NCI-H526 (cell line): ENCODE measurements around the gene ATP5F1E.

Experiments used
- DNase-seq, 2 experiments: peaks; one replicate each; lab custom pipeline; 2025; lab: John Stamatoyannopoulos, UW

Gene ATP5F1E

DNA sequence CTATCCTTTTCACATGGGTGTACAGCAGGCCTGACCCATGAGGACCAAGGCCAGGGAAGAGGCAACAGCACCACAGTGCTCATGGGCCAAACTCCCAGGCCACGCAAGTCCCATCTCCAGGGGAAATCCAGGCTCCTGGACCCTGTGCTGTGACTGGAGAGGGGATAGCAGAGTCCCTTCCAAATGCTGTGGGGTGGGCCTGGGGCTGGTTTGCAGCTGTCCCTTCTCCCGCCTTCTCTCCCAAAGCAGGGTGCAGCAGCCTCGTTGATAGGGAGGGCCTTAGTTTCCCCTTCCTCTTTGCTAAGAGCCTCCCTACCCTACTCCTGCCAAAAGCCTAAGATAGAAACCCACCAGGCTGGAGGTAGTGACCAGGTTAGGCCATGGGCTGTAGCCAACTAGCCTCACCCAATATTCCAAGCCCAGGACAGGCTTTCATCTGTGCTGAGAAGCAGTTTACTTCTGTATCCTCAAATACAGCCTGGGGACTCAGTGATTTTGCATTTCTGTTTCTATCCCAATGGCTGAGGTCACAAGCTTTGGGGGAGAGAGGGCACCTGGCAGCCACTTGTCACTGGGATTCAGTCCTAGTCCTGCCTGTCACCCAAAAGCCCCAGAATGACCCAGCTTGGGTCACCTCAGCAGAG, 26.5 kb downstream of the ATP5F1E start:
- DNase-seq, result no peak

DNA sequence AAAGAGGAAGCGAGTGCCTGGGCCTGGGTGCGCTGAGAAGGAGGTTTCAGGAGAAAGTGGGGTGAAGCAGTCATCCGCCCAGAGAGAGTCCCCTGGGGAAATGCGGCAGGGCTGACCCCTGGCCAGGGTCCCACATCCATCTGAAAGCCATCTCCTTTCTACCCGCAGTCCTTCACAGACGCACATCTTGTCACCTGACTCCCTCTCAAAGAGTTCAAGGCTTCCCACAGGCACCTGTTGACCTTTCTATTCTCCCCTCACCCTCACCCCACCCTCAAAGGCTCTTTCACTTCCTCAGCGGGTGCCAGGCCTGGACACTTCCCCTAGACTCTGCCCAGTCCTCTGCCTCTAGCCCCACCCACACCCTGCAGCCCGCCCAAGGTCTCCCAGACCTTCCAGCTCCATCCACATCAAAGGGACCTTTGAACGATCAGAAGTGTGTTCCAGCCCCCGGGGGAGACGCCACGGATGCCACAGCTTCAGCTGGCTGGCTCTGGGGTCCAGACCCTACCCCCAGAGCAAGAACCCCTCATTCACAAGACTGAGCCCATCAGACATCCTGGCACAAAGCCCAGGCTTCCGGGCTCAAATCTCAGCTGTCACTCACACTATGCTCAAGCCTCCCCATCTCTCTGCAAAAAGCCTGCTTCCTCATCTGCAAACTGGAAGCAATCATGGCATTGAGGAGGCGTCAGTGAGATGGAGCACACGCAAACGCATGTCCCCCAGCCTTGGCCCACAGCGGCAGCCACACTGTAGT, 27.2 kb downstream of the ATP5F1E start:
- DNase-seq, result no peak

DNA sequence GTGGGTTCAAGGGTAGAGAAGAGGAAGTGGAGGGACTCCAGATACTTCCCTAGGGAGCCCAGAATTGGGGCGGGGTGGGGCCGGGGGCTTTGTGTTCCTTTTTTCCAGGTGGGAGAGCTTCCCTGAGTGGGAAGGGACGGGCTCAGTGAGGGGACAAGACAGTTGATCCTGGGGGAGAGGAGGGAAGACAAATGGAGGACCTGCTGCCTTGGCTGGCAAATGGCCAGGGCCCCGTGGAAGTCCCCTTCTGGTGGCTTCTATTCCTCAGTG, 27.7 kb downstream of the ATP5F1E start:
- no peak for DNase-seq

DNA sequence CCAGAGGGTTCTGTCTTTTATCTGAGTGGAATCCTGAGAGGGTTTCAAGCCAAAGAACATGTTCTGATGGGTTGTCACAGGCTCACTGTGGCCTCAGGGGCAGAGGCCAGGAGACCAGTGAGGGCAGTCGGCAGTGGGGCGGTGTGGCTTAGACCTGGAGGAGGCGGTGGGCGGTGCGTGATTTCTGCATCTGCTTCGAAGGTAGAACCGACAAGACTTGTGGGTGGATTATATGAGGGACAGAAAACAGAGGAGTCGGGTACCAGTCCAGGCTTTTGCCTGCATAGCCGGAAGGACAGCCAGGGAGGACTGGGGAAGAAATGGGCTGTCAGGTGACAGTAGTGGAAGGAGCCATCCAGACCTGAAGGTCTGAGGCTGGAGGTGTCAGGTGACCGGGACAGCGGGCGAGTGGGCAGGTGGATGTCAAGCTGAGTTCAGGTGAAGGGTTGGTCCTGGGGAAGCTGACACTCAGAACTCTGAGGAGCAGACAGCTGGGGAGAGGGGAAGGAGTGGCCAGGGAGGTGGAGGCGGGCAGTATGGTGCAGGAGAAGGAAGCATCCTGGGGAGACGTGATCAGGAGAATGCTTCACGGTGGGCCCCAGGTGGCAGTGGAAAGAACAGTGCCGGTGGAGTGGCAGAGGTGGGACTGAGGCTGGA, 28.2 kb downstream of the ATP5F1E start:
- no peak for DNase-seq

DNA sequence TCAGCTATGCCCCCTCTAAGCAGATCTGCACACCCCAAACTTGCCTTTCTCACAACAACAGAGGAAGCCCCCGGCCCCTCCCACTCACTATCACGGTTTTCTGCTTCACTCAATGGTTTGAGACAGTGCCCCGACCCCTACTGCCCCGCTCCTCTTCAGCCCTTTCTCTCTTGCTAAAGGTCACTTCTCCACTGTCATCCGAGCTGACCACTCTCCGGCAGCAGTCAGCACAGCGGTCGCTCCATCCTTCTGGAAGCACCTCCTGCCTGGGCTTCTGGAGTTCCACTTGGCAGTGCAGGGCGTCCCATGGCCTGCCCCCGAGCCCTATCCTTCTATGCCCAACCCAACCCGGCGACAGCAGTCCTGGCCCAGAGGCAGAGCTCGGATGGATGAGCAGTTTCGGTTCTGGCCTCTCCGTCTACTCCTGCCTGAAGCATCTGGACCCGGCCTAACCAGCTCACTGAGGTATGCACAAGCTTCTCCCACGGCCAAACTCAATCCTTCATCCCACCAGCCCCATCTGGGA, 29.2 kb downstream of the ATP5F1E start:
- no peak for DNase-seq

DNA sequence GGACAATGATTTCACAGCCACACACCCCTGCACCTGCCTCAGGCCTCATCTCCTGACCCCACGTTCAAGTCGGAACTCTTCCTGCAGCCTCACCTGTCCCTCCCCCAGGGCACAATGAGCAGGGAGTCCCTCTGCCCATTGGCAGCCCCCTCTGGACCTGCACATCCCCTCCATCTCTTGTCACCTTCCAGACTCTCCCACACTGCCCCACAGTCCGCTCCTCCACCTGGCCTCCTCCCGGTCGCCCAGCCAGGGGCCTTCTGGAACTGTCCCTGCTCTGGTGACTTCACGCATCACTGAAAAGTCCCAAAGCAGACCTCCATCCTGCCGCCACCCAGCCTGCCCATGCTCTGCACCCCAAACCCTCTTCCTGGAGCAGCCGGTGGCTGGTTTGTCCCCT, 29.7 kb downstream of the ATP5F1E start:
- DNase-seq, result no peak

DNA sequence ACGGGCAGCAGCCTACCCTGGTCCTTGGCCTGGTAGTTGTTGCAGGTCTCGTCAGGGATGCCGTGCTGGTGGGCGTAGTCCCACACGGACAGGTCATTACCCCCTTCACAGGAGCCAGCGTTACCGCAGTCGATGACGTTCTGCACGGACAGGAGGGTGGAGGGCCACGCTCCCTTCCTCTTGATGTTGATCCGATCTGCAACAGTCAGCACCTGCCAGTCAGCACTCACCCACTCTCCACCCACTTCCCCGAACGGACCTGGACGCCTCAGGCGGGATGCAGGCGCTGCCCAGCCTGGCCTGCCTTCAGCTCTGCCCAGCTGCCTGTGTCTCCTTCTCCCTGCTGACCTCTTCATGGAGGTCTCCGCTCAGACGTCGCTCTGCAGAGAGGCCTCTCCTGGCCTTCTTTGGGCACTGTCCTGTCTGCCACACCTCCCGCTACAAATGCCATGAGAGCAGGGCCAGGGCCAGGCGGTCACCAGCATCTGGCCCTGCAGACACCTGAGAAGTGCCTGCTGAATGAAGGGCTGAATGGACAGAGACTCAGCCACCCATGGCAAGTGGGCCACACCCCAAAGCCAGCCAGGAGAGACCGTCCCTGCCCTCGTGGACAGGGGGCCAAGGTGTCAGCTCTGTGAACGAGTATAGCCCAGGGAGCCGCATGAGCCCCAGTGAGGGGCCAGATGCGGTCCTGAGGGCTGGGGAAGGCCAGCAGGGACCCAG, 30.5 kb downstream of the ATP5F1E start:
- DNase-seq, result no peak

DNA sequence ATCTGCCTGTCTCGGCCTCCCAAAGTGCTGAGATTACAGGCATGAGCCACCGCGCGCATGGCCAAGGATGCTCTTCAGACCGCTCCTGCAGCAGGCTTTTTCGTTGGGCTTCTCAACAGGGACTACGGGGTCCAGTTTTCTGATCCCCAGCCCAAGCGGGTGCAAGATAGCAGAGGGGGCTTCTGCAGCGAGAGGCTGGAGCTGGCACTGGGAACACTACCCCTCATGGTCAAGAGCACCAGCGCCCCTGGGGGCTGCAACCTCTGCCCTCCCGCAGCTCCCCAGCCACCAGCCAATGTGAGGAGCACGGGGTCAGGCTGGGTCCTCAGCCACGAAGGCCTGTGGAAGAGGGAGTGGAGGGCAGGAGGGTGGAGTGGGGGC, 31.1 kb downstream of the ATP5F1E start:
- DNase-seq, result no peak

DNA sequence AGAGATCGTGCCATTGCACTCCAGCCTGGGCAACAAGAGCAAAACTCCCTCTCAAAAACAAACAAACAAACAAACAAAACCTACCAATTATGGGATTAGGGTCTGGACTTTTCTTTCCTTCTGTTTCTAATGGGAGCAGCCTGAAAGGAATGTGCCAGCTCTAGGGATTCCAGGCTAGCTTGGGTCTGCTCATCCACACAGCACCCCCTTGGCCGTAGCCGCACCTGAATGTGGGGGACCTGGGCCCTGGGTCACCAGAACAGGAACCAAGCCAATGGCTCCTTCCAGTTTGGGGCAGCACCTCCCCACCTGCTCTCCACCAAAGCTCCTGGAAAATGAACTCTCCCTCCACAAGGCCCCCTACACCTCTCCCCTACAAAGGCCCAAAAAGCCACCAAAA, 31.8 kb downstream of the ATP5F1E start:
- no peak for DNase-seq

DNA sequence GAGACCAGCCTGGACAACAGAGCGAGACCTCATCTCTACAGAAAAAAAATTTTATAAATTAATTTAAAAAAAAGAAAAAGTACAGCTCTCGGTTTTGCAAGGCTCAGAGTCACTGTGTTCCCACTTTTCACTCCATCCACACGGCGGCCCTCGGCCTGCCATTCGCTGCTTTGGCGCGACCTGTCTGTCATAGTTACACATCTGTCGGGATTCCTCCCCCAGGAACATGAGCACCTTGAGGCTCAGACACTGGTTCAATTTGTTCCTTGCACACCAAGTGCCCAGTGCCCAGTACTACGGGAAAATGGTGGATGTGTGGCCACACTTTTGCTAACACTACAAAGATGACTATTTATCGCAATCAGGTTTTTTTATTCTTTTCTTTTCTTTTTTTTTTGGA, 33.5 kb downstream of the ATP5F1E start:
- DNase-seq, result no peak

DNA sequence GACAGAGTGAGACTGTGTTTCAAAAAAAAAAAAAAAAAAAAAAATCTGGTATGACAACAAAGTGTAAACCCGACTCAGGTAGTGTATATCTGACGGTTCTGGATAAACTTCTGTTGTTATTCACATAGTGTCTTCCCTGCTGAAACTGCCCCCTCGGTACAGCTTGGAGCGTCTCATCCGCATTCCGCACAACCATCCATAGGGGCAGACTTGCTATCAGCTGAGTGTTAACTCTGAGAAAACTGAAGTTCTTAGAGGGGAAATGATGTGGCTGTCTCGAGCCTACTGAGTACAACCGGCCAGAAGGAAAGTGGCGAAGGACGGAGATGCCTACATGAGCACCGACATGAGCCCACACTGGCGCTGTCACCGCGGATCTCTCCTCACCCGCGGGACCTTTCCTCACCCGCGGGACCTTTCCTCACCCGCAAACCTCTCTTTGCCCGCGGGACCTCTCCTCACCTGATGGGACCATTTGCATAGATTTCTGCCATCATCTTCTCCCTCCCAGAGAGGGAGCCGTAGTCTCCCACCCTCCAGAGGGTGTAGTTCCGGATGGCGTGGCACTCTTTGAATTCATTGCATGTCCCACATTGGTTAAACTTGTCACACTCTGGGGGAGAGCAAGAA, 34.9 kb downstream of the ATP5F1E start:
- no peak for DNase-seq

DNA sequence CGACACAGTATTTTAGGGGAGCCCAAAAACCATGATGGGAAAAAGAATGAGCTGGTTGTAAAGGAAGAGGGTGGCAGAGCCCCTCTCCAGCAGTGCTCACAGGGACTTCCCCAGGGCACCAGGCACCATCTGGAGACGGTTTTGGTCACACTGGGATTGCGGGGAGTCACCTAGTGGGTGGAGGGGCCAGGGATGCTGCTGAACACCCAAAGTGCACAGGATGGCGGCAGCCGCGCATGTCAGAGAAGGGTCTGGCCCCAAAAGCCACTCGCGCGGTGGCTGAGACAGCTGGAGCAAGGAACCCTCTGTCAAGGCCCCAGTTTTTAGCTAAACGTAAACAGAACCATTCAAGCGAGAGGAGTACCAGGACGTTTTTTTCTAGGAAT, 35.9 kb downstream of the ATP5F1E start:
- DNase-seq, result no peak

DNA sequence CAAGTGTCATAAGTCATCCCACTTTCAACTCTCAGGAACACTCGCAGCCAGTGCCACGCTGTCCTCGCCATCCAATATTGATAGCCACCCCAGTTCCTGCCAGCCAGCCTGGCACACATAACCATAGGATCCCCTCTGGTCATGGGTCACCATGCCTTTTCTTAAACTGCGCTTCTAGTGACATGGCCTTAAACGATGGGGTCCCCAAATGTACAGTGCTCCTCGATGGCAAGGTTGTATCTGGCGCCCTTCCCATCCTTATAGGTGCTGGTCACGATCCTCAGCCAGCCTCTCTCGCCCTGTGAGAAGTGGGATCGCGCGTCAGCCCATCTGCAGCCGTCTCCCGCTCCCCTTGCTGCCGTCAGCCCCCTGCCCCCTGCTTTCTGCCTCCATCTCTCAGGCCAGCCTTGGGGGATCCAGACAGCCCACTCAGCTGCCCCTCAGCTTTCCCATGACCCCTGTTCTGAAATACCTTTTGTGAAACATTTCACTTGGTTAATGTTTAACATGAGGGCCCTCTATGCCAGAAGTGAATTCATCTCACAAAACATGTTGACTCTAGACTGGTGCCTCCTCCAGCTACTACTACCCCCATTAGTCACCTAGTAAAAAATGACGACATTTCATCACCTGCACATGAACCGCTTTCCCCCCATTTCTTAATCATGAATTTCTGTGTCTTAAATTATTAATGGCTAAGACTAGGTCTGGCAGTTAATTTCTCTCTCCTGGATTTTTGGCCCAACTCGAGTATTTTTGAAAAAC, 36.5 kb downstream of the ATP5F1E start:
- DNase-seq, result no peak

DNA sequence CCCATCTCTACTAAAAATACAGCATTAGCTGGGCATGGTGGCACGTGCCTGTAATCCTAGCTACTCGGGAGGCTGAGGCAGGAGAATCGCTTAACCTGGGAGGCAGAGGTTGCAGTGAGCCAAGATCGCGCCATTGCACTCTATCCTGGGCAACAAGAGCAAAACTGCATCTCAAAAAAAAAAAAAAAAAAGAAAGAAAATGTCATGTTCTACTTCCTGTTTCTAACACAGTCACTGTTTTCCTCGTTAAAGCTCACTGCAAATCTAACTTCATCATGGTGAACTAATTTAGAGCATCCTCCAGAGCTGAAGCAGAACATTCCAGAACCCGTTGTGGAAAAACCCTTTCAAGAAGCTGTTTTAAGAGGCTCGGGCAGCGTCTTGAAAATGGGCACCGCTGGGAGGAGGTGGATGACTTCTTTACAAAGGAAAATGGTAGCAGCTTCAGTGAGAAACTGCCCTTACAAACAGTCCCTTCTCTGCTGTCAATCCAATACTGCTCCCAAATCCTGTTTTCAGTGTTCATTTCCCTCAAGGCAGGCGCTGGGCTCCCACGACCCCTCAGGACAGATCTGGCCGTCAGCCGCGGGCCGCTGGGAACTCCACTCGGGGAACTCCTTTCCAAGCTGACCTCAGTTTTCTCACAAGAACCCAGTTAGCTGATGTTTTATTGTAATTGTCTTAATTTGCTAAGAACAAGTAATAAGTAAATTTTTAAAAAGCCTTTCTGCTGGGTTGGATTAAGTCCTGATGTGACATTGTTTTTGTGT, 37.6 kb downstream of the ATP5F1E start:
- DNase-seq, result no peak

DNA sequence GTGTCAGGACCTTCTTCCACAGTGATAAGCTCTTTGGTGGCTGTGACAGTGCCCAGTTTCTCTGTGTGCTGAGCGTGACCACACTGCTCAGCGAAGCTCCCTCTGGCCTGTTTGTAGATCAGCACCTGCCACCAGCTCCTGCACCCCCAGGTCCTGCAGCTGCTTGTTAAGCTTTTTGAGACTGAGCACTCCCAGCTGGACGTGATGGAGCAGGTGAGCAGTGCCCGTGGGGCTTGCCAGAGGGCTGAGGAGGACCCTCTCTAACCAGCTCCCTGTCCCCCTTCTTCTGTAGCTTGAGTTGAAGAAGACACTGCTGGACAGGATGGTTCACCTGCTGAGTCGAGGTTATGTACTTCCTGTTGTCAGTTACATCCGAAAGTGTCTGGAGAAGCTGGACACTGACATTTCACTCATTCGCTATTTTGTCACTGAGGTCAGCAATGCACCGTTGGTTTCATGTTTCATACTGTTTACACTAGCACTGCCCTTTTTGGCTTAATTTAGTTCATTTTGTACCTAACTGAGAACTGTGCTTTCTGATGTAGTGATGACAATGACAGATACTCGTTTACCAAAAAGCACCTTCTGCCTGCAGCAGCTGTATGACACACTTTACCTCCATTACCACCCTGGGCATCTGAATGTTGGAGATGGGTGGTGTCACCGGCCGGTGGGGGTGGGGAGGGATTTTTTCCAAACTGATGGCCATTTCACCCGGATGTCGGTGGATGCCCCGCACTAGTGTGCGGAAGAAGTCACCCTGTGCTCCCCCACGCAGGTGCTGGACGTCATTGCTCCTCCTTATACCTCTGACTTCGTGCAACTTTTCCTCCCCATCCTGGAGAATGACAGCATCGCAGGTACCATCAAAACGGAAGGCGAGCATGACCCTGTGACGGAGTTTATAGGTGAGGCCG, 38.5 kb downstream of the ATP5F1E start:
- no peak for DNase-seq

DNA sequence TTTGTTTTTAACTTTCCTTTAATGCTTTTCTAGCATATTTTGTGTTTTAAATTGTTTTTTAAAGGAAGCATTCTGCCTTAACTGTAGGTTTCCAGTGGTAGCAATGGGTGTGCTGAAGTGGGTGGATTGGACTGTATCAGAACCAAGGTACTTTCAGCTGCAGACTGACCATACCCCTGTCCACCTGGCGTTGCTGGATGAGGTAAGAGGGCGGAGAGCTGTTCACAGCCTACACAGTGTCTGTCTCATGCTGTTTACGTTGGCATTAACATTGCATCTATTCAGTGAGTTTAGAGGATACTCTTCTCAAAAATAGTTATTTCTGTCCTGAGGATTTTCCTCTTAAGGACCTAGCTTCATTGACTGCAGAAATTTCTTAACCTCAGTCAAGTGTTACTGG, 39.2 kb downstream of the ATP5F1E start:
- DNase-seq, result no peak

DNA sequence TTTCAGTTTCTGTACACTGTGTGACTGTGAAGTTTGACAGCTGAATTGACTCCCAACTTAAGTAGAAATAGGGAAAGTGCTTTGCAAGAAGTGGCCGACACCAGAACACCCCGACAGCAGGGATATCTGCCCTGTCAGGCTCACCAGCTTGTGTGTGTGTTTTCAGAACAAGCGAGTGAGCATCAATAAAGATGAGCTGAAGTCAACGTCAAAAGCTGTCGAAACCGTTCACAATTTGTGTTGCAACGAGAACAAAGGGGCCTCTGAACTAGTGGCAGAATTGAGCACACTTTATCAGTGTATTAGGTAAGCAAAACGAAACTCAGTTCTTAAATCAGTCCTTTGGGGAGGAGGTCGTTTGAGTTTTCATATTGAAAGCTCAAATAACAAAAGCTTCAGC, 40.4 kb downstream of the ATP5F1E start:
- no peak for DNase-seq

DNA sequence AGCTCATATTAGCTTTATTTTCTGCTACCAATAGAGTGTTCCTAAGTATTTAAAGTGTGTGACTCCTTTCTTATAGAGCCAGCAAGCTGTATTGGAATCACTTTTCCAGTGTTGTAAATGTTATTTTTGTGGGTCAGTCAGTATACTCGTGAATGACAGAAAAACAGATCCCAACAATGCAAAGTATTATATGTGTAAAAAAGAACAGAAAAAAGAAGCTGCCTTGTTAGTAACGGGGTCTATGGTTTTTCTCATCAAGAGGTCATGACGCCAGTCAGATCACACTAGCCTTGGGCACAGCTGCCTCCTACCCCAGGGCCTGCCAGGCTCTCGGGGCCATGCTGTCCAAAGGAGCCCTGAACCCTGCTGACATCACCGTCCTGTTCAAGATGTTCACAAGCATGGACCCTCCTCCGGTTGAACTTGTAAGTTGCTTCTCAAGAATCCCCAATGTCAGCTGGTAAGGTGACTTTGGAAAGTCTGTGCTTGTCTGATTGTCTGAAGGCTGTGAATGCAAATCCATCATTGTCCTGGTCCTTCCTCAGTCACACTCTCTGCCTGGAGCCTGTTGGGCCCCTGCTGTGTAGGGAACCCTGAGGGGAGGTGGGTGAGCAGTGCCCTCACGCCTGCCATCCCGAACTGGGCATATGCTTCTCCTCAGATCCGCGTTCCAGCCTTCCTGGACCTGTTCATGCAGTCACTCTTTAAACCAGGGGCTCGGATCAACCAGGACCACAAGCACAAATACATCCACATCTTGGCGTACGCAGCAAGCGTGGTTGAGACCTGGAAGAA, 41.3 kb downstream of the ATP5F1E start:
- DNase-seq, result no peak

DNA sequence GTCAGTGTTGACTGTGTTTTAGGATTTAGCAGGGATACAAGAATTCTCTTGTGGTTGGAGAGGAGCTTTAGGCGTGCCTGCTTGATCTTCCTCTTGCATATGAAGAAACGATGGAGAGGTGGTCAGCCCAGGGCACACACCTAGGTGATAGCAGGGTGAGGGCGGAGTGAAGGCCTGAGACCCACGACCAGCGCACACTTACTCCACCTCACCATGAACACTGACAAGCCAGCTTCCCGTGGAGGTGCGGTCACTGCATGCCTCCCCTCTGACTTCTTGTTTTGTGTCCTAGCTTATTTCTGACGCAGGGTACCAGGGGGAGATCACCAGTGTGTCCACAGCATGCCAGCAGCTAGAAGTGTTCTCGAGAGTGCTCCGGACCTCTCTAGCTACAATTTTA, 42.9 kb downstream of the ATP5F1E start:
- no peak for DNase-seq
